GM23338 (cell line): ENCODE measurements around the gene POLR2L. TPM values are rescaled to one million over a fixed set of nuclear protein-coding genes. Genes with fewer than 3 reads are reported as not detected.

Source experiments
- ATAC-seq: fragments of 200-7000 bp; cut with Tn5 transposase; 3 replicates; pipeline ENCODE4 v1.9.1; 2020
- DNase-seq: peaks from one replicate; pipeline ENCODE4 v3.0.0-alpha.2; 2015; ENCODE audit warnings: low spot score
- H2AFZ ChIP-seq: fragments of 200-600 bp; sonication (generic); 2 replicates; pipeline ENCODE4 v1.8.0; 2016; ENCODE audit warnings: antibody characterized with exemption, mild to moderate bottlenecking, moderate library complexity
- H3F3A ChIP-seq: fragments of 200-600 bp; sonication (generic); replicated peaks from 2 replicates; pipeline ENCODE4 v1.8.0; 2017; ENCODE audit warnings: antibody characterized with exemption, mixed run types, low read depth
- H3K27ac ChIP-seq: fragments of 200-600 bp; sonication (generic); 2 replicates; pipeline ENCODE4 v1.6.1; 2016; ENCODE audit warnings: low read depth
- H3K27me3 ChIP-seq: fragments of 200-600 bp; sonication (generic); 2 replicates; pipeline ENCODE4 v1.8.0; 2016; ENCODE audit warnings: mild to moderate bottlenecking, mixed run types, moderate library complexity; ENCODE audit not compliant: insufficient read depth
- H3K36me3 ChIP-seq: fragments of 200-600 bp; sonication (generic); 2 replicates; pipeline ENCODE4 v1.8.0; 2016; ENCODE audit warnings: mild to moderate bottlenecking; ENCODE audit not compliant: insufficient read depth
- H3K4me1 ChIP-seq: fragments of 200-600 bp; sonication (generic); 2 replicates; pipeline ENCODE4 v1.8.0; 2016; ENCODE audit warnings: mild to moderate bottlenecking, moderate library complexity; ENCODE audit not compliant: insufficient read depth
- H3K4me2 ChIP-seq: fragments of 200-600 bp; sonication (generic); 2 replicates; pipeline ENCODE4 v1.7.1; 2017; ENCODE audit warnings: mixed run types
- H3K4me3 ChIP-seq: fragments of 200-600 bp; sonication (generic); 2 replicates; pipeline ENCODE4 v1.6.1; 2016; ENCODE audit warnings: mixed run types
- H3K79me2 ChIP-seq: fragments of 200-600 bp; sonication (generic); replicated peaks from 2 replicates; pipeline ENCODE4 v1.8.0; 2017; ENCODE audit warnings: mild to moderate bottlenecking; ENCODE audit not compliant: insufficient read depth
- H3K9me2 ChIP-seq: fragments of 200-600 bp; sonication (generic); 2 replicates; pipeline ENCODE4 v1.8.0; 2017; ENCODE audit not compliant: insufficient read depth
- H4K20me1 ChIP-seq: fragments of 200-600 bp; sonication (generic); replicated peaks from 2 replicates; pipeline ENCODE4 v1.8.0; 2017; ENCODE audit warnings: mild to moderate bottlenecking; ENCODE audit not compliant: insufficient read depth
- H3K27ac Mint-ChIP-seq: 2 replicates; pipeline ENCODE4 v1.8.0; 2020; ENCODE audit warnings: inconsistent platforms, mild to moderate bottlenecking, moderate library complexity, mixed read lengths
- H3K27me3 Mint-ChIP-seq: 3 replicates; pipeline ENCODE4 v1.8.0; 2022; ENCODE audit warnings: low read depth, mild to moderate bottlenecking, moderate library complexity, mixed read lengths, inconsistent platforms; ENCODE audit not compliant: insufficient read depth, poor library complexity
- H3K36me3 Mint-ChIP-seq: 3 replicates; pipeline ENCODE4 v1.8.0; 2021; ENCODE audit warnings: low read depth, mild to moderate bottlenecking, inconsistent platforms, moderate library complexity, mixed read lengths
- H3K4me1 Mint-ChIP-seq: 3 replicates; pipeline ENCODE4 v1.8.0; 2020; ENCODE audit warnings: mild to moderate bottlenecking, inconsistent platforms, mixed read lengths
- H3K4me3 Mint-ChIP-seq: 3 replicates; pipeline ENCODE4 v1.8.0; 2021; ENCODE audit warnings: moderate library complexity, mild to moderate bottlenecking, inconsistent platforms, mixed read lengths
- H3K9me3 Mint-ChIP-seq: 3 replicates; pipeline ENCODE4 v1.8.0; 2020; ENCODE audit warnings: moderate library complexity, mild to moderate bottlenecking, inconsistent platforms, mixed read lengths
- CREB1 ChIP-seq: fragments of 250-450 bp; sonication (Bioruptor Pico); IDR thresholded peaks from 2 replicates; pipeline ENCODE4 v1.5.0; 2020; ENCODE audit warnings: low read depth, mild to moderate bottlenecking, moderate library complexity
- CTCF ChIP-seq, 2 experiments: fragments of 200-600 bp in 1 of 2; sonication (generic) in 1 of 2; conservative IDR thresholded peaks; 2 replicates each; pipeline versions ENCODE4 v1.5.1 to v1.6.1; 2016 to 2017; ENCODE audit warnings: antibody characterized with exemption in 2 of 2, low read depth in 2 of 2, mild to moderate bottlenecking in 2 of 2, moderate library complexity in 1 of 2
- ETS1 ChIP-seq: IDR thresholded peaks from 2 replicates; pipeline ENCODE4 v1.6.1; 2016; ENCODE audit warnings: antibody characterized with exemption
- EZH2 ChIP-seq: fragments of 200-600 bp; sonication (generic); IDR thresholded peaks from one replicate; pipeline ENCODE4 v1.8.0; 2017; ENCODE audit warnings: antibody characterized with exemption, mild to moderate bottlenecking, low read depth; ENCODE audit not compliant: unreplicated experiment
- EZH2phosphoT487 ChIP-seq: fragments of 200-600 bp; sonication (generic); IDR thresholded peaks from one replicate; pipeline ENCODE4 v1.8.1; 2018; ENCODE audit warnings: antibody characterized with exemption; ENCODE audit not compliant: unreplicated experiment
- JUNB ChIP-seq: IDR thresholded peaks from one replicate; pipeline ENCODE4 v1.6.1; 2016; ENCODE audit warnings: antibody characterized with exemption; ENCODE audit not compliant: unreplicated experiment
- NANOG ChIP-seq: IDR thresholded peaks from 2 replicates; pipeline ENCODE4 v1.6.1; 2016; ENCODE audit warnings: antibody characterized with exemption, borderline replicate concordance
- POLR2AphosphoS5 ChIP-seq: IDR thresholded peaks from 2 replicates; pipeline ENCODE4 v1.6.1; 2016; ENCODE audit warnings: antibody characterized with exemption, low read depth
- REST ChIP-seq: IDR thresholded peaks from one replicate; pipeline ENCODE4 v1.6.1; 2018; ENCODE audit warnings: antibody characterized with exemption; ENCODE audit not compliant: unreplicated experiment
- STAT1 ChIP-seq: IDR thresholded peaks from one replicate; pipeline ENCODE4 v1.6.1; 2016; ENCODE audit warnings: antibody characterized with exemption; ENCODE audit not compliant: unreplicated experiment
- ZNF114 ChIP-seq: fragments of 250-450 bp; sonication (Bioruptor Pico); IDR thresholded peaks from 2 replicates; pipeline ENCODE4 v1.5.0; 2020; ENCODE audit warnings: mild to moderate bottlenecking, moderate library complexity
- ZNF331 ChIP-seq: fragments of 250-450 bp; sonication (Bioruptor Pico); IDR thresholded peaks from 2 replicates; pipeline ENCODE4 v1.5.0; 2020; ENCODE audit warnings: low read depth, mild to moderate bottlenecking, moderate library complexity
- polyA plus RNA-seq: library from polyadenylated mRNA; unstranded; fragments of >200 nt; fragmentation: Nextera tagmentation; extraction: Ambion mirVana; gene quantifications from 2 replicates; pipeline ENCODE4 v1.2.1, GENCODE V29; 2016
- total RNA-seq: library from RNA; depleted of rRNA; stranded (reverse); fragments of >200 nt; shearing (Covaris generic); gene quantifications from 2 replicates; pipeline ENCODE4 v1.2.3, GENCODE V29; 2014
- TF ChIP-seq, protein P1 (sequence below): fragments of 250-450 bp; sonication (Bioruptor Pico); IDR thresholded peaks from 2 replicates; pipeline ENCODE4 v1.5.0; 2020; ENCODE audit warnings: mild to moderate bottlenecking, moderate library complexity

The POLR2L gene
- total and polyA plus RNA-seq, 2 experiments from 2014 or later, result 32.2 to 369 TPM

GRCh38 chr11:868394-868793, 26.1 kb upstream of the POLR2L start (continued):
- TF ChIP-seq, protein P1, sequence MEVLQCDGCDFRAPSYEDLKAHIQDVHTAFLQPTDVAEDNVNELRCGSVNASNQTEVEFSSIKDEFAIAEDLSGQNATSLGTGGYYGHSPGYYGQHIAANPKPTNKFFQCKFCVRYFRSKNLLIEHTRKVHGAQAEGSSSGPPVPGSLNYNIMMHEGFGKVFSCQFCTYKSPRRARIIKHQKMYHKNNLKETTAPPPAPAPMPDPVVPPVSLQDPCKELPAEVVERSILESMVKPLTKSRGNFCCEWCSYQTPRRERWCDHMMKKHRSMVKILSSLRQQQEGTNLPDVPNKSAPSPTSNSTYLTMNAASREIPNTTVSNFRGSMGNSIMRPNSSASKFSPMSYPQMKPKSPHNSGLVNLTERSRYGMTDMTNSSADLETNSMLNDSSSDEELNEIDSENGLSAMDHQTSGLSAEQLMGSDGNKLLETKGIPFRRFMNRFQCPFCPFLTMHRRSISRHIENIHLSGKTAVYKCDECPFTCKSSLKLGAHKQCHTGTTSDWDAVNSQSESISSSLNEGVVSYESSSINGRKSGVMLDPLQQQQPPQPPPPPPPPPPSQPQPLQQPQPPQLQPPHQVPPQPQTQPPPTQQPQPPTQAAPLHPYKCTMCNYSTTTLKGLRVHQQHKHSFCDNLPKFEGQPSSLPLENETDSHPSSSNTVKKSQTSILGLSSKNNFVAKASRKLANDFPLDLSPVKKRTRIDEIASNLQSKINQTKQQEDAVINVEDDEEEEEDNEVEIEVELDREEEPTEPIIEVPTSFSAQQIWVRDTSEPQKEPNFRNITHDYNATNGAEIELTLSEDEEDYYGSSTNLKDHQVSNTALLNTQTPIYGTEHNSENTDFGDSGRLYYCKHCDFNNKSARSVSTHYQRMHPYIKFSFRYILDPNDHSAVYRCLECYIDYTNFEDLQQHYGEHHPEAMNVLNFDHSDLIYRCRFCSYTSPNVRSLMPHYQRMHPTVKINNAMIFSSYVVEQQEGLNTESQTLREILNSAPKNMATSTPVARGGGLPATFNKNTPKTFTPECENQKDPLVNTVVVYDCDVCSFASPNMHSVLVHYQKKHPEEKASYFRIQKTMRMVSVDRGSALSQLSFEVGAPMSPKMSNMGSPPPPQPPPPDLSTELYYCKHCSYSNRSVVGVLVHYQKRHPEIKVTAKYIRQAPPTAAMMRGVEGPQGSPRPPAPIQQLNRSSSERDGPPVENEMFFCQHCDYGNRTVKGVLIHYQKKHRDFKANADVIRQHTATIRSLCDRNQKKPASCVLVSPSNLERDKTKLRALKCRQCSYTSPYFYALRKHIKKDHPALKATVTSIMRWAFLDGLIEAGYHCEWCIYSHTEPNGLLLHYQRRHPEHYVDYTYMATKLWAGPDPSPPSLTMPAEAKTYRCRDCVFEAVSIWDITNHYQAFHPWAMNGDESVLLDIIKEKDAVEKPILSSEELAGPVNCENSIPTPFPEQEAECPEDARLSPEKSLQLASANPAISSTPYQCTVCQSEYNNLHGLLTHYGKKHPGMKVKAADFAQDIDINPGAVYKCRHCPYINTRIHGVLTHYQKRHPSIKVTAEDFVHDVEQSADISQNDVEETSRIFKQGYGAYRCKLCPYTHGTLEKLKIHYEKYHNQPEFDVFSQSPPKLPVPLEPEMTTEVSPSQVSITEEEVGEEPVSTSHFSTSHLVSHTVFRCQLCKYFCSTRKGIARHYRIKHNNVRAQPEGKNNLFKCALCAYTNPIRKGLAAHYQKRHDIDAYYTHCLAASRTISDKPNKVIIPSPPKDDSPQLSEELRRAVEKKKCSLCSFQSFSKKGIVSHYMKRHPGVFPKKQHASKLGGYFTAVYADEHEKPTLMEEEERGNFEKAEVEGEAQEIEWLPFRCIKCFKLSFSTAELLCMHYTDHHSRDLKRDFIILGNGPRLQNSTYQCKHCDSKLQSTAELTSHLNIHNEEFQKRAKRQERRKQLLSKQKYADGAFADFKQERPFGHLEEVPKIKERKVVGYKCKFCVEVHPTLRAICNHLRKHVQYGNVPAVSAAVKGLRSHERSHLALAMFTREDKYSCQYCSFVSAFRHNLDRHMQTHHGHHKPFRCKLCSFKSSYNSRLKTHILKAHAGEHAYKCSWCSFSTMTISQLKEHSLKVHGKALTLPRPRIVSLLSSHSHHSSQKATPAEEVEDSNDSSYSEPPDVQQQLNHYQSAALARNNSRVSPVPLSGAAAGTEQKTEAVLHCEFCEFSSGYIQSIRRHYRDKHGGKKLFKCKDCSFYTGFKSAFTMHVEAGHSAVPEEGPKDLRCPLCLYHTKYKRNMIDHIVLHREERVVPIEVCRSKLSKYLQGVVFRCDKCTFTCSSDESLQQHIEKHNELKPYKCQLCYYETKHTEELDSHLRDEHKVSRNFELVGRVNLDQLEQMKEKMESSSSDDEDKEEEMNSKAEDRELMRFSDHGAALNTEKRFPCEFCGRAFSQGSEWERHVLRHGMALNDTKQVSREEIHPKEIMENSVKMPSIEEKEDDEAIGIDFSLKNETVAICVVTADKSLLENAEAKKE, result no peak
- no peak for TF ChIP-seq STAT1

DNA sequence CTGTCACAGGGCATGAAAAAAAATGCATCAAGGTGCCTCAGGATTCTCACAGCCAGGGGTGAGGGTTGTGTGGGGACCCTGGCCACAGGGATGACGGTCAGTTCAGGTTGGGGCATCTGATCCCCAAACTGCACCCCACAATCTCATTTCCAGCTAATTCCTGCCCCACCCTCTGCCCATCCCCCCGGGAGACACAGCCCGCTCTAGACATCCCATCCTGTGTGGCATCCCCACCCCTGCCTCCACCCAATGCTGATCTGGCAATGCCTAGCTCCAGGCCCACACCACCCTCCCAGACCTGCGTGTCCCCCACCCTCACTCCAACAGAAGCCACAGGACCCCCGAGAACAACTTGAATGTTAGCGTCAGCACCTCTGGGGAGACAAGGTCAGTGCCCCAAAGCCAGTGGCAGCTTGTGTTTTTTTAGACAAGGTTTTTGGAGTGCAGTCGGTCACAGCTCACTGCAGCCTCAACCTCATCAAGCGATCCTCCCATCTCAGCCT, 25.6 kb upstream of the POLR2L start:
- Histone ChIP-seq H3K4me1 (peaks cover 5% of the 10 kb centered on the region; the same call in 1 of the 2 replicates), H4K20me1 (peaks cover 20% of the 10 kb centered on the region), H3F3A (peaks cover 24% of the 10 kb centered on the region), H3K4me2 (no peak overlapping the region), H3K79me2 (no peaks in the 10 kb centered on the region), H3K27me3 (no peaks in the 10 kb centered on the region), H3K27ac (no peak overlapping the region), H2AFZ (no peak overlapping the region), H3K36me3 (no peaks in the 10 kb centered on the region), H3K9me2 (no peaks in the 10 kb centered on the region), H3K4me3 (no peak overlapping the region)
- Mint-ChIP-seq H3K27me3 (peaks cover 33% of the 10 kb centered on the region), H3K4me3 (no peak overlapping the region), H3K27ac (no peak overlapping the region), H3K36me3 (no peaks in the 10 kb centered on the region; the same call in 2 of the 3 replicates), H3K9me3 (no peaks in the 10 kb centered on the region), H3K4me1 (peaks cover 12% of the 10 kb centered on the region)
- no peak for DNase-seq
- ATAC-seq, result no peak
- TF ChIP-seq CREB1 (CRISPR knock-in tag), result no peak
- TF ChIP-seq JUNB, result no peak
- no peak for TF ChIP-seq EZH2phosphoT487
- TF ChIP-seq STAT1, result no peak
- TF ChIP-seq NANOG, result no peak
- no peak for TF ChIP-seq CTCF (conservative IDR thresholded peaks at IDR 0.05; ENCODE audit: low read depth in 2 of 2)
- TF ChIP-seq EZH2, result no peak
- no peak; the same call in 1 of the 2 replicates for TF ChIP-seq POLR2AphosphoS5
- no peak for TF ChIP-seq ZNF331 (CRISPR knock-in tag)
- TF ChIP-seq REST, result no peak
- TF ChIP-seq ETS1, result no peak
- TF ChIP-seq ZNF114 (CRISPR knock-in tag), result no peak
